Esophagus squamous epithelium (tissue), 5 donors: ENCODE measurements around the gene SMAD4. TPM values are rescaled to one million over a fixed set of nuclear protein-coding genes. Genes with fewer than 3 reads are reported as not detected.

Source experiments
- DNase-seq: peaks from one replicate; lab custom pipeline; 2025; lab: John Stamatoyannopoulos, UW
- H3K27ac ChIP-seq, 4 donors: fragments of 200-600 bp; sonication (generic); one replicate each; pipeline ENCODE4 v1.5.1; 2016 to 2019; ENCODE audit warnings: mild to moderate bottlenecking in 1 of 4
- H3K27me3 ChIP-seq, 4 donors: fragments of 200-600 bp; sonication (generic); 1 replicate in 3 of 4; 2 replicates in 1 of 4; pipeline versions ENCODE4 v1.5.1 to v1.6.0; 2017 to 2021; ENCODE audit warnings: antibody characterized with exemption in 1 of 4
- H3K36me3 ChIP-seq, 3 donors: fragments of 200-600 bp; sonication (generic); one replicate each; pipeline ENCODE4 v1.5.1; 2016 to 2019
- H3K4me1 ChIP-seq, 3 donors: fragments of 200-600 bp; sonication (generic); one replicate each; pipeline ENCODE4 v1.5.1; 2017 to 2019
- H3K4me3 ChIP-seq, 4 donors: fragments of 200-600 bp; sonication (generic); 1 replicate in 3 of 4; 2 replicates in 1 of 4; pipeline ENCODE4 v1.5.1; 2016 to 2019; ENCODE audit warnings: mild to moderate bottlenecking in 2 of 4, moderate library complexity in 1 of 4
- H3K9me3 ChIP-seq, 3 donors: fragments of 200-600 bp; sonication (generic); one replicate each; pipeline ENCODE4 v1.5.1; 2016 to 2019
- POLR2A ChIP-seq, 4 donors: fragments of 450-650 bp; IDR thresholded peaks; one replicate each; pipeline ENCODE4 v1.6.1; 2017; ENCODE audit warnings: antibody characterized with exemption in 4 of 4, mild to moderate bottlenecking in 4 of 4, moderate library complexity in 3 of 4
- WGBS, 2 donors: methylation state at CpG; one replicate each; pipeline ENCODE4 v1.1.5; 2018; 5-methylcytosine and 5-hydroxymethylcytosine counted together
- intact Hi-C: fragments of 100-400 bp; cut with DNase I; formaldehyde crosslinking; loops from one replicate; pipeline ENCODE4 v1.15.0; 2022
- total RNA-seq, 4 donors: library from RNA; depleted of rRNA; stranded (reverse); fragments of >200 nt; gene quantifications; one replicate each; pipeline ENCODE4 v1.1.0, GENCODE V29; 2016
- TF ChIP-seq, protein P1 (sequence below), 6 experiments: fragments of 450-650 bp in 4 of 6; fragments of 200-600 bp in 2 of 6; sonication (generic) in 2 of 6; IDR thresholded peaks; one replicate each; pipeline ENCODE4 v1.5.1; 2016 to 2019; ENCODE audit warnings: antibody characterized with exemption in 6 of 6, mild to moderate bottlenecking in 4 of 6, moderate library complexity in 4 of 6
- donor health status: DM: yes; HTN: yes; CAD: no.

Gene SMAD4
- total RNA-seq = 10 to 100 TPM; 32.9 to 84.5 (median 49.3) TPM

GRCh38 chr18:51029694-51030536 lies at the start of gene SMAD4:
TSS of gene SMAD4 (plus strand) at chr18:51030213. CDS start at chr18:51047047, 16,834 bp downstream.
- Histone ChIP-seq H3K27me3 (no peaks in the 10 kb centered on the region), H3K4me1 (peaks cover 21 to 64% (median 26%) of the 10 kb centered on the region in 3 donors), H3K4me3 (peak within 1 kb of the TSS; percentile 58 to 88 (median 80)), H3K9me3 (no peaks in the 10 kb centered on the region), H3K27ac (peak within 1 kb of the TSS; percentile 98 to 100 (median 98)), H3K36me3 (peaks cover 0 to 29% (median 0%) of the 10 kb centered on the region in 3 donors)
- TF ChIP-seq, protein P1, sequence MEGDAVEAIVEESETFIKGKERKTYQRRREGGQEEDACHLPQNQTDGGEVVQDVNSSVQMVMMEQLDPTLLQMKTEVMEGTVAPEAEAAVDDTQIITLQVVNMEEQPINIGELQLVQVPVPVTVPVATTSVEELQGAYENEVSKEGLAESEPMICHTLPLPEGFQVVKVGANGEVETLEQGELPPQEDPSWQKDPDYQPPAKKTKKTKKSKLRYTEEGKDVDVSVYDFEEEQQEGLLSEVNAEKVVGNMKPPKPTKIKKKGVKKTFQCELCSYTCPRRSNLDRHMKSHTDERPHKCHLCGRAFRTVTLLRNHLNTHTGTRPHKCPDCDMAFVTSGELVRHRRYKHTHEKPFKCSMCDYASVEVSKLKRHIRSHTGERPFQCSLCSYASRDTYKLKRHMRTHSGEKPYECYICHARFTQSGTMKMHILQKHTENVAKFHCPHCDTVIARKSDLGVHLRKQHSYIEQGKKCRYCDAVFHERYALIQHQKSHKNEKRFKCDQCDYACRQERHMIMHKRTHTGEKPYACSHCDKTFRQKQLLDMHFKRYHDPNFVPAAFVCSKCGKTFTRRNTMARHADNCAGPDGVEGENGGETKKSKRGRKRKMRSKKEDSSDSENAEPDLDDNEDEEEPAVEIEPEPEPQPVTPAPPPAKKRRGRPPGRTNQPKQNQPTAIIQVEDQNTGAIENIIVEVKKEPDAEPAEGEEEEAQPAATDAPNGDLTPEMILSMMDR (IDR thresholded peaks at IDR 0.05) = peak in 1 of 6 experiments; percentile 14
- TF ChIP-seq POLR2A (IDR thresholded peaks at IDR 0.05) = peak in 3 of 4 donors; percentile 53 to 96 (median 86)
- DNase-seq = peak; percentile 62
- intact Hi-C loops = loop anchor here (10.0 kb wide), 1 partner anchor 65 kb away; the partner anchor contains the start of gene ELAC1
- WGBS, 2 donors = 0 to 1% methylated on average over 18 to 42 of the region's 79 CpGs

DNA sequence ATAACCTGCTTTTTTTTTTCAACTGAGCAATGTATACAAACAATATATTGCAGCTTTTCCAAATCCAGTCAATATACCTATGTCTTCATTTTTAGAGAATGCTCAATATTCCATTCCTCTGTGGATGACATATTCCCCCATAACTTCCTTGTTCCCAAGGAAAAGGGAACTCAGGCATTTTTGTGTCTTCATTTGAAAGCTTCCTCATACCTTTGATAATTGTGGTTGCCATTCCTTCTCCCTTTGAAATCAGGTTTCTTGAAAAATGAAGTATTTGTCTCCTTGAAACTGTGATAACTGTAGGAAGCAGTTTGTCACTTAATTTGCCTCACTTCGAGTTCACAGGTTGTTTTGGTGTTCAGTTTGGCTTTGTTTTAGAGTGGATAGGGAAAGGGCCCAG lies 48.6 kb upstream of the SMAD4 start:
- intact Hi-C loops = no loop called here
- Histone ChIP-seq H3K4me3 (no peak overlapping the region), H3K9me3 (peaks cover 0 to 12% (median 0%) of the 10 kb centered on the region in 3 donors), H3K27me3 (no peaks in the 10 kb centered on the region), H3K36me3 (peaks cover 0 to 67% (median 15%) of the 10 kb centered on the region in 3 donors), H3K27ac (no peak overlapping the region), H3K4me1 (peaks cover 0 to 13% (median 4%) of the 10 kb centered on the region in 3 donors)
- 81 to 94% methylated on average over 1 of the region's 1 CpG for WGBS, 2 donors
- no peak for TF ChIP-seq POLR2A (IDR thresholded peaks at IDR 0.05)
- TF ChIP-seq, protein P1 (IDR thresholded peaks at IDR 0.05) = no peak
- DNase-seq = no peak

DNA sequence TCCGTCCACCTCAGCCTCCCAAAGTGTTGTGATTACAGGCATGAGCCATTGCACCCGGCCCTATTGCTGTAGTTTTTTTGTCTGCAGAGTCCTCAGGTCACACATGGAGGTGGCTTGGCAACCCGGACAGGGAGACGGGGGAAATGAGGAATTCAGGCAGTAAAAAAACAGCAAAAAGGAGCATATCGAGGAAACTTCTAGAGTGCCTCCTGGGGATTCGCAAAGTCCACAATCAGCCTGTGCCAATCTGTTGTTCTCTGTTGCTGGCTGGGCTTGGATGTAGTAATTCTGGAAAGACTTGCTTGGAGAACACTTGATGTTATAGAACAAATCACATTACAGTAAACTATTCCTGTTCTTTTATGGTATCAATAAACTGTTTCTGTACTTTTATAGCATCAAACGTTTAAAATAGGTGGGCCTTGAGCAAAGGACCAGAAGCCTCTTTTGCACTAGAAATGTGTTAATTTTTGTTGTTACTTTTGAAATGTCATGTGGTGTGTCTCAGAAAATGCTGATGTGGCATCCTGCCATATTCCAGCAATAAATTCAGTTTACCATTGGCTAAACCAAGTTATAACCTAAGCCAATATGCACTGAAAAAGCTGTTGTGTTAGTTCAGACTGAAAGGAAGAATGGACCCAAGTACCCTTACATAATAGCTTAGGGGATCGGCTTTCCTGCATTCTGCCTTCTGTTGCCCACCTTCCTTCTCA lies 47.8 kb upstream of the SMAD4 start:
- TF ChIP-seq, protein P1 (IDR thresholded peaks at IDR 0.05) = no peak
- no peak for TF ChIP-seq POLR2A (IDR thresholded peaks at IDR 0.05)
- intact Hi-C loops = no loop called here
- Histone ChIP-seq H3K27ac (no peak overlapping the region), H3K36me3 (peaks cover 0 to 67% (median 6%) of the 10 kb centered on the region in 3 donors), H3K4me3 (no peak overlapping the region), H3K9me3 (peaks cover 0 to 6% (median 0%) of the 10 kb centered on the region in 3 donors), H3K4me1 (peaks cover 0 to 22% (median 10%) of the 10 kb centered on the region in 3 donors), H3K27me3 (no peaks in the 10 kb centered on the region)
- no peak for DNase-seq
- WGBS, 2 donors = 83 to 85% methylated on average over 4 to 8 of the region's 8 CpGs

- H3K36me3 ChIP-seq = peaks cover 0 to 67% (median under 1%) of the 10 kb centered on the region in 3 donors
- no peak for DNase-seq
- peaks cover 0 to 22% (median 12%) of the 10 kb centered on the region in 3 donors for H3K4me1 ChIP-seq
- H3K9me3 ChIP-seq = peaks cover 0 to under 1% (median 0%) of the 10 kb centered on the region in 3 donors
- no peak overlapping the region for H3K4me3 ChIP-seq
- H3K27ac ChIP-seq = no peak overlapping the region
- TF ChIP-seq POLR2A (IDR thresholded peaks at IDR 0.05) = no peak
- TF ChIP-seq, protein P1 (IDR thresholded peaks at IDR 0.05) = no peak
- H3K27me3 ChIP-seq = no peaks in the 10 kb centered on the region
- 84 to 92% methylated on average over 3 of the region's 3 CpGs for WGBS, 2 donors
- intact Hi-C loops = no loop called here
Observed at GRCh38 chr18:50982802-50983179, 47.2 kb upstream of the SMAD4 start.
